CD4-positive, alpha-beta T cell treated with Interleukin-1 beta for 1 hour (primary cell): ENCODE data around the gene CPNE9.
"Not testable (repeated sequence)": the region's sequence is repeated elsewhere in the genome, so short reads cannot be mapped to it uniquely, and the experiment has no call there.

ENCODE experiments used
- DNase-seq, 2 donors: peaks; one replicate each; pipeline ENCODE4 v3.0.0-alpha.2; 2020 to 2022

CPNE9 gene

DNA sequence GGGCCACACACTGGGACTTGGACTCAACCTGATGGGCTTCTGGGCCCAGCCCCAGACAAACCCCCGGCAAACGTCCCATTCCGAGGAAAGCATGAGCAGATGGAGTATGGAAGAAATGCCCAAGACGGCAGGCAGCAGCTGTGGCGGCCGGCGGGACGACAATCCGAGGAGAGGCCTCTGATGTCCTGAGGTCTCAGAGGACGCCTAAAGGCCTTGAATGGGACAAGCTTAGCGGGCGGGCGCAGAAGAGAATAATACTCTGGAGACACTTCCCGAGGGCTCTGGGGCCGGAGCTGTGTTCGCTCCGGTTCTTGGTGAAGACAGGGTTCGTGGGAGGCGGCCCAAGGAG, 45.6 kb downstream of the CPNE9 start:
- DNase-seq = no peak

DNA sequence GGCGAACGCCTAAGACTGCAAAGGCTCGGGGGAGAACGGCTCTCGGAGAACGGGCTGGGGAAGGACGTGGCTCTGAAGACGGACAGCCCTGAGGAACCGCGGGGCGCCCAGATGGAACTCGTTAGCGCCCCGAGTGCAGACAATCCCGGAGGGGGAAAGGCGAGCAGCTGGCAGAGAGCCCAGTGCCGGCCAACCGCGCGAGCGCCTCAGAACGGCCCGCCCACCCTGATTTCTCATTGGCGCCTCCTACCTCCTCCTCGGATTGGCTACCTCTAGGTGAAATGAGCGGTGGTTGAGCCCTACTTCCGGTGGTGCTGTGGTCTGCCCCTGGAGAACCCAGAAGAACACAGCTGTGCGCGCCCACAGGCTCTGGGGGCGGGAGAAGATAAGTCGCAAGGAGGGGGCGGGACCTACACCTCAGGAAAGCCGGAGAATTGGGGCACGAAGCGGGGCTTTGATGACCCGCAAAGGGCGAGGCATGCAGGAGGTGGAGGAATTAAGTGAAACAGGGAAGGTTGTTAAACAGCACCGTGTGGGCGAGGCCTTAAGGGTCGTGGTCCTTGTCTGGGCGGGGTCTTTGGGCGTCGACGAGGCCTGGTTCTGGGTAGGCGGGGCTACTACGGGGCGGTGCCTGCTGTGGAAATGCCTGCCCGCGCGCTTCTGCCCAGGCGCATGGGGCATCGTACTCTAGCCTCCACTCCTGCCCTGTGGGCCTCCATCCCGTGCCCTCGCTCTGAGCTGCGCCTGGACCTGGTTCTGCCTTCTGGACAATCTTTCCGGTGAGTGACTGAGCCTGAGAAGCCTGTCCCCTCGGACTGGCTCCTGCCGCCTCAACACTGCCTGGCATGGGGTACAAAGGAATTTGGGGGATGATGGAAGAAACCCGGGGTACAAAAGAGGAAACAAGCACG, 46.3 kb downstream of the CPNE9 start, which contains the start of gene OGG1:
OGG1 (plus strand) TSS at position 308 of the 911 bp plus-strand sequence; CDS start at position 643, 335 bp downstream.
- DNase-seq = peak; percentile 95 to 96

DNA sequence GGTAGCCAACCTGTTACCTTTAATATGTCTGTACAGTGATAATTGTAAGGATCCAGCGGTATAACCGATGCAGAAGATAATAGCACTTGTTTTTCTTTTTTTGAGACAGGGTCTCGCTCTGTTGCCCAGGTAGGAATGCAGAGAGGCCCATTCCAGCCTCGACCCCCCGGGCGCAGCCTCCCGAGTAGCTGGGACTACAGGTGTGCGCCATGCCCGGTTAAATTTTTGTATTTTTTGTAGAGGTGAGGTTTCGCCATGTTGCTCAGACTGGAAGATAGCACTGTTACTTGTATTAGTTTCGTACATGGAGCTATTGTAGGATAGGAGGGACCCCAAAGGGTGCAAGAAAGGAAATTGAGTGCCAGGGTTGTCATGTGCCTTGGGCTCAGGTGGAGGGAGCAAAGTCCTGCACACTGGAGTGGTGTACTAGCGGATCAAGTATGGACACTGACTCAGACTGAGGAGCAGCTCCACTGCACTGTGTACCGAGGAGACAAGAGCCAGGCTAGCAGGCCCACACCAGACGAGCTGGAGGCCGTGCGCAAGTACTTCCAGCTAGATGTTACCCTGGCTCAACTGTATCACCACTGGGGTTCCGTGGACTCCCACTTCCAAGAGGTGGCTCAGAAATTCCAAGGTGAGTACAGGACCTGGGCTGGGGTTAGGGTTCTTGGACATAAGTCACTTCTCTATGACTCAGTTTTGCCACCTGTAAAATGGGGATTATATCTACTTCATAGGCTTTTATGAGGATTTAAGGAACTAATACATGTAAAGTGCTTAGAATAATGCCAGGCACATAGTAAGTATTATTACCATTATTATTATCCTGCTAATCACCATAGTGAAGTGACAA, 47.2 kb downstream of the CPNE9 start:
- no peak for DNase-seq

DNA sequence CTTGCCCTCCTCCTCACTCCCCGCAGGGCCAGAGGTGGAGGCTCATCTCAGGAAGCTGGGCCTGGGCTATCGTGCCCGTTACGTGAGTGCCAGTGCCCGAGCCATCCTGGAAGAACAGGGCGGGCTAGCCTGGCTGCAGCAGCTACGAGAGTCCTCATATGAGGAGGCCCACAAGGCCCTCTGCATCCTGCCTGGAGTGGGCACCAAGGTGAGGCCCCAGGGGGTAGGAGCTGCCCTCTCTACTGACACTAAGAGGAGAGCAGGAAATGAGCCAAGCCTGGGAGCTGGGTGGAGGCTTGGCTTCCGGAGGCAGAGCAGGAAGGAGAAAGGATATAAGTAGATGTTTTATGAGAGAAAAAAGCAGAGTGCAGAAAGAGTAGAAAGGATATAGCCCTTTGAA, 51.0 kb downstream of the CPNE9 start:
- no peak for DNase-seq

DNA sequence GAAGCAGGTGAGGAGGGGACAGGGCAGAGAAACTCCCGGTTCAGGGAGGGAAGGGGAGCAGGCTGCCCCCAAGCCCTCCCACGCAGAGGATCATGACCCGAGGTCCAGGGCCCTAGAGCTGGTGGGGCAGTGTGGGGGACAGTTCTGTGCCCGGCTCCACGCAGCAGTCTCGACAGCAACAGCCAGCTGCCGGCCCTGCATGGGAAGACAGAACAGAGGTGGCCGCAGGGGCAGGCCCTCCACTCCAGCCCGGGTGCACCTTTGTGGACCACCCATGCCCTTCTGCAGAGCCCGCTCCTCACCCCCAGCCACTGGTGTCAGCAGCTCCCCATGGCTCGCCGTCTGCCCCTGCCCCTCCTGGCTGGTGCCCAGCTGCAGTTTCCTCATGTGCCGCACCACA, 53.8 kb downstream of the CPNE9 start:
- DNase-seq = no peak

DNA sequence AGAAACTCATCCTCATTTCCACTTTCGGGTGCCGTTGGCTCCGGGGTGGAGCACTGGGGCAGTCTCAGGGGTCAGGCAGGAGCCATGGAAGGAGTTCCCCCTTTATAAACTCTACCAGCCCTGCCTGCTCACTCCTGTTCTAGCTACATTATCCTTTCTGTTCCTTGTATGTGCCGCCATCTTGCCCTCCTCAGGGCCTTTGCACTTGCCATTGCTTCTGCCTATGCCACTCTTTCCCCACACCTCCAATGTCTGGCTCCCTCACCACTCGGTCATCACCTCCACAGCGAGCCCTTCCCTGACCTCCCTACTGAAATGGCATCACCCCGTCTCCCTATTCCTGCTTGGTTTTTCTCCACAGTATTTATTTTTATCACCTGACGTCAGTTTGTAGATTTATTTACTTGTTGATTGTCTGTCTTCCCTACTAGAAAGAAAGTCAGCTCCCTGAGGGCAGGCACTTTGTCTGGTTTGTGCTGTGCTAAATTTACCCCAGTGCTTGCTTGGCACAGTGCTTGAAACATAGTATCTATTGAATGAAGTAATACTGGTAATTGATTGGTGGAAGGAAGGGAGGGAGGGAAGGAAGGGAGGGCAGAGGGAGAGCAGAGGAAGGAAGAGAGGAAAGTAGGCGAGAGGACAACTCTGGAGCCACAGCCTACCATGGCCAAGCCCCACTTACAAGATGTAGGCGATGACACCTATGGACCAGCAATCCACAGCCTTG, 57.3 kb downstream of the CPNE9 start:
- DNase-seq = no peak

DNA sequence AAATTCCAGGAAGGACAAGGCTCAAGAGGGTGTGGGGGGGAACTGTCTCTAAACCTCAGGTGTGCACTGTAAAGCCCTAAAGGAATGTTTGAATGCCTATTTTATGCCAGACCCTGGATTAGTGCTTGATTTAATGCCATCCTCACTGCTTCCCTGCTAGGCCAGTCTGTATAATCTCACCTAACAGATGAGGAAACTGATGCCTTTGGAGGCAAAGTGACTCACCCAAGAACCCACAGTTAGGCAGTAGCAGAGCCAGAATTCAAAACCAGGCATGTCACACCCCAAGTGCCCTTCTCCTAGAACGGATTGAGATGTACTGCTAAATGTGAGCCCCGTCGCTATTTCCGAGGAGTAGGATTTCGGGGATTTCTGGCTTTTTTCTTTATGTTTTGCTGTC, 58.3 kb downstream of the CPNE9 start:
- no peak for DNase-seq

DNA sequence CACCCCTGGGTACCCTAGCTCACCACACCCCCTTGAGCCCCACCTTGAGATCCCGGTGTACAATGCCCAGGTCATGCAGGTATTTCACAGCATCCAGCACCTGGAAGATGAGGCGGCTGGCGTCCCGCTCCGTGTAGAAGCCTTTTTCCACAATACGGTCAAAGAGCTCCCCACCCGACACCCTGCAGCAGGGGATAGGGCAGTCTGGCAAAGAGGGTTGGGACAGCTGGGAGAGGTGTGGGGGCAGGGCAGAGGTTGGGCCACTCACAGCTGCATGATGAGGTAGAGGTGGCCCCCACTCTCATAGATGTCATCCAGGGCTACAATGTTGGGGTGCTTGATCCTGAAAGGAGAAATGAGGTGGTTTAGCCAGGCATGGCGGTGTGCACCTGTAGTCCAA, 59.2 kb downstream of the CPNE9 start:
- no peak for DNase-seq

DNA sequence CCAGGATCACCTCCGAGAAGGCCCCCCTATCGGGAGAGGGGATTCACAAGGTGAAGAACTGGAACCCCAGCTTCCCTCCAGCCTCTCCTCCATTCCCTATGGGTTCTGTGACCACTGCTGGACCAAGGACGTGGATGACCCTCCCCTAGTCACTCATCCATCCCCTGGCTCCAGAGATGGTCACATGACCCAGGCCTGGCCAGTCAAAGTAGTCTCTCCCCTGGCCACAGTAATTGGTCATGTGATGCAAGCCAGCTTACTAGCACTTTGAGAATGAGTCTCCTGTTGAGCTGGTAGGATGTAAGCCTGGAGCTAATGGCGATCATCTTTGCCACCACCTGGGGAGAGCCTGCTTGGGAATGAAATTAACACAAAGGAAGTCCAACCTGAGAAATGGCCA, 62.2 kb downstream of the CPNE9 start:
- no peak for DNase-seq

DNA sequence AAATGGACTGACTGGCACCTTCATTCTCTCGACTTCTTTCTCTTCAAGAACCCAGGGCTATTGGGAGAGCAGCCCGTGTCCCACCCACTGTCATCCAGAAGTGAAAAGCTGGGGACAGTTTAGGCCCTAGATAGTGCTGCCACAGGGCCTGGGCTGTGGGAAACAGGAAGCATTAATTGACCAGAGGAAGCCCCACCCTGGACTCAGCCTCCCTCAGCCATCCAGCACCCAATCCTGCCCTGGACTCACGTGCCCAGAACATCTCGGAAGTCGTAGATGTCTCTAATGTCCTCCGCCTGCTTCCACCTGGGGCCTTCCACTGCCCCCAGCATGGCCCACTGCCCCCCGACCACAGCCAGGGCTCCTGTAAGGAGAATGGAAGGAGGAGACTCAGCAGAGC, 63.8 kb downstream of the CPNE9 start:
- DNase-seq = peak in 1 of 2 donors; percentile 37

DNA sequence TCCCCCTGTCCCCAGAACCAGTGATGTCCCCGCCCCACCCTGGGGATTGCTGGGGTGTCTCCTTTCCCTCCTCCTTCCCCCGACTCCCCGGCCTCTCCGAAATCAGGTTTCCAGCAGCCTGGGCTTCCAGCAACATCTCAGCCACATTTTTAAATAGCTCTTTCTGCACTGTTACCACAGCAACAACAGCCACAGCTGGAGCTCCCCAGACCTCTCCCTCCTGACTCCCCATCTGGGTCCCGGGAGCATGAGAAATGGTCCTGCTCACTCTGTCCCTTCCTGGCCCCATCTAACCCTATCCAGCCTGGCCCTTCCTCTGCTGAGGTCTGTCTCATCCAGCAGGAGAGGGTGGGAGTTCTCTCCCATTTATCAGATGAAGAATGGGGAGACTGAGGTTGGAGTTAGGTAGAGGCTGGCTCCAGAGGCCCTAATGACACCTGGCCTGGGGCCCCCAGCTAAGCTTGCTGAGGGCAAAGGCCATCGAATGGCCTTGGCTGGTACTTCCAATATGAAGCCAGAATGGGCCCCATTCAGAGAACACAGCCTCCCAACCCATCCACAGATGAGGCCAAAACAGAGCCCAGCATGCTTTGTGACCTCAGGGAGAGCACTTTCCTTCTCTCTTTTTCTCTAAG, 64.6 kb downstream of the CPNE9 start:
- DNase-seq = no peak

DNA sequence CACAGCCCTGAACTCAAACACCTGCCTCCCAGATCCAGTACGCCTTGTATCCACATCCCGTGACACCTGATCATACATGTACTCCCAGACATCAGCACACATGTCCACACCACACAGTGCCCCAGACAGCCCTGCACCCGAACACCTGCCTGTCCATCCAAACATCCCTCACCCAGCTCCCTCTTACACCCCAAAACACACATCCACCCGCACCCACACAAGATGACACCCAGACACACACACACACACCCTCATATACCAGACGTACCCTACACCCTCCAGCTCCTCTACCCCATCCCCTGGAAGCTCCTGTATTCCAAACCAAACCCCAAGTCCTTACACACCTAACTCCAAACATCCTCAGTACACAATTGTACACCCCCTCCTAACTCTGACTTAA, 65.4 kb downstream of the CPNE9 start:
- no peak for DNase-seq

DNA sequence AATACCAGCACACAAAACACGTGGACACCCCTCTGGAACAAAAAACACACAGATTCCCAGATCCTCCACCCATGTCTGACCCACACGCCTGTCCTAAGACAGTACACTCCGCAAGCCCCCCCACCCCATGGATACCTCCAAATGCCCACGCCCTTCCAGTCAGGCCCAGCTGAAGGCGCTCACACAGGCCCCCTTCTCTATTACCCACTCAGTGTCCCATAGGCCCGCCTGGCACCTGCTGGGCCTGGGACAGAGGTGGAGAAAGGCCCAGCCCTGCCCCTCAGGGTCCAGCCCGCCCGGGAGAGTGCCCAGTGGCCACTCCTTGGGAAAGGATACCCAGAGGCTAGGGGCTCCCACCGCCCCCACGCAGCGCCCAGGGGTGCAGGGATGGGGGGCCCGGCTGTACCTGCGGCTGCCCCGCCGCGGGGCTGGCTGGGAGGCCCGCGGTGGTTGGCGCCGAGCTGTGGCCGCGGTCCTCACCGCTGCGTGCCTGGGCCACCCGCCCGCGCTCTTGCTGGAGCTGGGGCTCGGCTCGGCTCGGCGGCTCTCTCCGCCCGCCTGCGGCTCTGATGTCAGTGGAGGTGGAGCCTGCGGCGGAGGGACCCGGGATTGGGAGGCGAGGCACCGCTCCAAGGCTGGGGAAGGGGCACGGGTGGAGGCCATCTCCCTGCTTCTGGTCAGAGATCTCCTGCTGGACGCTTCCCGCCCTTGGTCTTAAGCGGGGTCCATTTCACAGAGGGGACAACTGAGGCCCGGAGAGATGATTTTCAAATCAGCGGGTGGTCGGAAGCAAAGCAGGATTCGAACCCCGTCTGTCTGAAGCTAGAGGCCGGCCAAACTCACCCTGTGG, 66.0 kb downstream of the CPNE9 start, which contains the start of gene CAMK1:
CAMK1 (minus strand) TSS at position 522 of the 850 bp plus-strand sequence. CDS start 2,198 bp downstream, outside the sequence.
- DNase-seq = peak; percentile 54 to 55

DNA sequence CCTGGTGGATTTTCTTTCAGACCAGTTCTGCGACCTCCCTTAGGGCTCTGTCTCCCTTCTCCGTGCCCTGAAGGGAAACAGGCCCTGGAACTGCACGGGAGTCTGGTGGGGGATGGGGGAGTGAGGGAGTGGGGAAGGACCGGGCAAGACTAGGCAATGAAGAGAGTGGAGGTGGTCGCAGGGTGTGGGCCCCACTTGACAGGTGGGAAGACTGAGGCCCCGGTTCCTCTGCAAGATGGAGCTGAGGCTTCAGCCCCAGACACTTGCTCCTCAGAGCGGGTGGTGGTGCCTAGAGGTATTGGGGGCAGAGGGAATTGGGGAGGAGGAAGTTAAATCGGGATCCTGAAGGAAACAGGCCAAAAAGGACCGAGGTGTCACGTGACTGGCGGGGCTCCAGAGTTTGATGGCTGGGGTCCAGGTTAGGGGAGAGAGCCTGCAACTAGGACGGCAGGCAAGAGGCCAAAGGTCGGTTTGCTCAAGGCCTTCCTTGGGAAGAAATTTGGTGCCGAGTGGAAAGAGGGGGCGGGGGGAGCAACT, 66.7 kb downstream of the CPNE9 start:
- DNase-seq = no peak

DNA sequence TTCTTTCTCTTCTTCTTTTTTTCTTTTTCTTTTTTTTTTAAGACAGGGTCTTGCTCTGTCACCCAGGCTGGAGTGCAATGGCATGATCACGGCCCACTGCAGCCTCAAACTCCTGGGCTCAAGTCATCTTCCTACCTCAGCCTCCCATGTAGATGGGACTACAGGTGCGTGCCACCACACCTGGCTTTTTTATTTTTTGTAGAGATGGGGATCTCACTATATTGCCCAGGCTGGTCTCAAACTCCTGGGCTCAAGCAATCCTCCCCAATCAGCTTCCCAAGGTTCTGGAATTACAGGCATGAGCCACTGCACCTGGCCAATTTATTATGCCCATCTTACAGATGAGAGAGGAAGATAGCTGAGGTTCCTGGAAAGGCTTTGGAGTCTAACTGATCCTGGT, 67.4 kb downstream of the CPNE9 start:
- not testable (repeated sequence) for DNase-seq

DNA sequence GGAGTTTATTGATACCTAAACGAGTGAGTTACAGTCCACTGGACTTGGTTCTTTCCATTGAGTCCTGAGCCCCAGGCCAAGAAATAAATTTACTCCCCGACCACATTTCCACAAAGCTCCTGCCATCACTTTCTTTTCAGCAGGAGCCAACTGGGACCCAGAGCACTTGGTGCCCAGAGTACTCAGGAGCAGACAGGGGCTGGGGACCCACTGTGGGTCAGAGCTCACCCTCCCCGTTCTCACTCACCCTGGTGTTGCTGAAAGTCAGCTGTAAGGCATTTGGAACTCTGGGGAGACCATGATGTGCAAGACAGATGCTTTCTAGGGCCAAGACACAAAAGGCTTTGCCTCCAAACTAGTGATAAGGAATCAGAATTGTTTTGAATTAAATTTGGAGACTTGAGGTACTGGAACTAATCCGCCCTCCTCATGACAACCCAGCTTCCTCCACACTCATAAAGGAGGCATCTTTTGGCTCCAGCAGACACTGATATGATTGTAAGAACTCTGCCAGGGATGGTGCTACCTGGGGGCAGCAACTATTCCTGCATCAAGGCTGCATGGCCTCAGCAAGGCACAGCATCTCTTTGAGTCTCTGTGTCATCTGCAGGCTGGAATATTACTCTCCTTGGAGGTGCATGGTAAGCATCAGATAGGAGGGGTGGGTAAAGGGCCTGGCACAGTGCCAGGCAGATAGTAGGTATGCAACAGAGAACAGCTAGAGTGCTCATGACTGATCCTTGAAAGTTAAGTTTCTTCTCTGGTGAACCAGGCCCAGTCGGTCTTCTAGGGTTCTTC, 73.5 kb downstream of the CPNE9 start:
- no peak for DNase-seq

DNA sequence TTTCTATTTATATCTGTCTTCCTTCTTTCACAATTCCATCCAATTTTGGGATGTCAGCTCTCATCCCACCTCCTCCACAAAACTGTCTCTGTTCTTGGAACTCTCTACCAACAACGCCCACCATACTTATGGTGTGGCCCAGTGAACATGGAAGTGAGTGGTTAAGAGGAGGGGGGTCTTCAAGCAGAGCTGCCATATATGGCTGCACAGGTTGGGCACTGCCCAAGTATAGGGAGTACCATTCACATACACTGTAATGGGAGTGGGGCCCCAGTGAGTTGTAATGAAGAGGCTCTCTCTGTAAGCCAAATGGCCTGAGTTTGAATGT, 74.0 kb downstream of the CPNE9 start:
- DNase-seq = no peak

DNA sequence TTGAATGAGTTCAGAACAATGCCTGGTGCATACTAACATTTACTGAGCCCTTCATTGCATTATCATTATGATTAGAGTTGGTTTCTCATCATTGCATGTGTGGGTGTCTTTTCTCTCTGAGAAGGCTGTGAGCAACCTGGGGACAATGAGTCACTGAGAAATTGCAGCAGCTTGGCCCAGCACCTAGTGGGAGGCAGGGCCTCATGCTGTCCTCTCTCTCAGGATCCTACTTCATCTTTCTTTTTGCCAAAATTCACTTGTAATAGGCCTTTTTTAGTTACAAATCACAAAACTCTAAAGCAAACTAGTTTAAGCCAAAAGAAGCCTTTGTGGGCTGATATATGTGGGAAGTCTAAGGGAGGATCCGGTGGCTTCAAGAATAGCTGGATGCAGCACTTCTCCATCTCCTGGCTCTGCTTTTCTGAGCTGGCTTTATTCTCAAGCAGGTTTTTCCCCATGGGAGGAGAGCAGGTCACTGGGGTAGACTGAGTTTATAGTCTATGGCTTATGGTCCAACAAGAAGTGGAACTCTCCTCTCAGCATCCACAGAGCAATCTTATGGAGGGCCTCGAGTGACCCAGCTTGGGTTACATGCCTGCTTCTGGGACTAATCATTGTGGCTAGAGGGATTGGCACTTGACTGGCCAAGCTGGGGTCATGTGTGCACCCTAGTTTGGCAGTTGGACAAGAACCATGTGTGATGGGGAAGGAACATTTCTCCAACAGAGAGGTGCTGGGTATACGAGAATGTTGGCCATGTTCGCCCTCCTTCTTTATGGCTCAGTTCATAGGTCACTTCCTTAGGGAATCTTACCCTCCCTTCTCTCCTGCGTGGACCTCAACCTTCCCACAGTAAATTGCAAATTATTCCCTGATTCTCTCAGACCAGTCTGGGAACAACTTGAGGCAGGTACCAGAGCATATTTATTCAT, 74.8 kb downstream of the CPNE9 start:
- DNase-seq = no peak

DNA sequence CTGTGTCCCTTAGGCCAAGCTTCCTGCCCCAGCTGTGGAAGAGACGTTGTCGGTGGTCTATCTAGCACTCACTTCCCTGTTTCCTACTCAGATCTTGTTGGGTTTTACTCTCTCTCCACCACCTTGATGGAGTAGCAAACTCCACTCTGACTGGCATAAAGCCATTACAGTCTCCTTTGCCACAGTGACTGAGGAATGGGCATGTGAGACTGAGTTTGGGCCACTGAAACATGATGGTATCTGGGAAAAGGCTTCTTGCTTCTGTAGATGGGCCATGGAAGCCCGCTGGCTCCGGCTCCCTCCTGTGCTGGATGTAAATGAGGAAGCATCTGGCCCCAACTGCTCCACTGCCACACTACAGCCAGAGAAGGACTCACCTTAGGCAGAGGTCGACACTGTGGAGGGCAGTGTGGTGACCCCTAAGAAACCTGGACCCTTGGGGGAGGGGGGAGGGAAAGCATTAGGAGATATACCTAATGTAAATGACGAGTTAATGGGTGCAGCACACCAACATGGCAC, 75.5 kb downstream of the CPNE9 start:
- DNase-seq = no peak
